ENCODE results near the gene DTX1.

- TF ChIP-seq CTCF (conservative IDR thresholded peaks at IDR 0.05; ENCODE audit: low read depth, low read length): no peak
- TF ChIP-seq EZH2 (IDR thresholded peaks at IDR 0.05; ENCODE audit: borderline replicate concordance, low read depth, low read length, poor library complexity, severe bottlenecking): no peak
Measured at GRCh38 chr12:113052326-113052725, 4.2 kb upstream of the DTX1 start.
